GM21717 (cell line): ENCODE results near the gene PDXK.

Experiments used
- ATAC-seq: cut with Tn5 transposase; IDR thresholded peaks from one replicate; pipeline ENCODE4 v1.9.1; 2021; ENCODE audit warnings: mild to moderate bottlenecking, moderate library complexity; ENCODE audit not compliant: unreplicated experiment

Gene PDXK

DNA sequence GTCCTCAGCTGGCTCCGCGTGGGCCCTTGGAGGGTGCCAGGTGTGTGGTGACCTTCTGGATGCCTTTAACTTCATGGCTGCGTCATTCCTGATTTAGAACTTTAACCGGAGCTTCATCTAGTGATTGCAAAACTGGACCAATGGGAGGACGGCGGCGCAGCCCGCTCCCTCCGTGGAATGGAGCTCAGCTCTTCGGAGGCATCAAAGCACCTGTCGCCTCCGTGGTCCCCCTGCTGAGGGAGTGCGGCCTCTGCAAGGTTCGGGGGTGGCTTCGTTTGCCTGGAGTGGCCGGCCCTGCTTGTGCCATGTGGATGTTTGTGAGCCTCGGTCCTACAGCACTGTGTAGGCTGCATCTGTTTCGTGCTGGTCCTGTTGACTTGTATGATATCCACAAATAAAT is 43.0 kb downstream of the PDXK start:
- ATAC-seq, result no peak

DNA sequence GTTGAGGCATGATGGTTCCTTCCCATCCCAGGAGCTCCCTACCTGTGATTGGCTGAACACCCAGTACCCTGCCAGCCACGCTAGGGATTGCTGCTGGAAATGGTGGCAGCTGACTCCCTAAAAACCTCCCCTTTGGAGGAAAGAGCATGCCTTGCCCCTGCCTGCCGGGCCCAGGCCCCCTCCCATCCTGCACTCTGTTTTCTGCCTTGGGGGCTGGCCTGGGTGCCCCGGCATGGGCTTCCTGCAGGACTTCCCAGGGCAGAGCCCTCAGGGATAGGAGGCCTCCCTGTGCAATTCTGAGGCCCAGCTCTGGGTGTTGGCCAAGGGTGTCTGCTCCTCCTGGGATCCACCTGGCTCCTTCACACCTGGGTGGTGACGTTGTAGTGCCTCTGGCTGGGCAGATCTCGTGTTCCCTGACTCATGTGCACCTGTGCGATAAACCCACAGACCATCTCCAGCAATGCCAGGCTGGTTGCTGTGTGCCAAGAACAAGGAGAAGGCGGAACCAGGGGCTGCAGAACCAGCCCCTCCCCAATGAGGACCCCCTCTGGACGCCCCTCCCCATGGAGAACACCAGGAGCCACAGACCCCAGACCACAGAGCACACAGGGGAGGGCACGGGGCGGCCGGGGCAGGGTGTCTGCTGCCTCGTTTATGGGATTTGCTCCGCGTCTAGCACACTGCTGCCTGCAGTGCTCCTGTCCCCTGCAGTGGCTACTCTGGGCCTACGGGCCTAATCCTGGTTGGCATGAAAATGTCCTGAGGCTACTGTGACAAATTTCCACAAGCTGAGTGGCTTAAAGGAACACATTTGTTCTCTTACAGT is 43.6 kb downstream of the PDXK start:
- ATAC-seq, result no peak

DNA sequence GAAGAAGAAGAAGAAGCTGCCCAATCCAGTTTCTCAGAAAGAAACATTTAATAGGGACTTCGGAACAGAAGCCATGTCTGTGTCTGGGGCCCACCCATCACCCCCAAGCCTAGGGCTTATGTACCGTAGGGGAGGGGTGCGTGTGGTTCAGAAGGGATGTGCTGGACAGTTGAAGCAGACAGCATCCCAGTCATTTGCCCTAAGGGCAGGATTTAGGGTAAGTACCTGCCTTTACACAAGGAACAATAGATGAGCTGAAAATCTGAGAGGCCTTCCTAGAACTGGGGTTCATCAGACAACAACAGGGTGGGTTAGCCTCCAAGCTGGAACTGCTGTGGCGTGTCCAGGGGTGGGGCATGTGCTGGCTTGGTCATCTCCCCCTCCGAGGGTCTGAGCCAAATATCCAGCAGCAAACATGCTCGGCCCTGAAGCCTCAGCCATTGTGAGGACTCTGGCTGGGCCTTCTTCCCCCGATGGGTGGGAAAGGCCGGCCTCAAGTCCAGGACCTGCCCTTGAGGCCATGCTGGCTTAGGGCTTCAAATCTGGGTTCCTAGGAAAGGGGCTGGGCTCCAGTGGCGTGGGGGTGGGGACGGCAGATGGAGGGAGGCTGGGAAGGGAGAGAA is 45.1 kb downstream of the PDXK start:
- no peak for ATAC-seq

DNA sequence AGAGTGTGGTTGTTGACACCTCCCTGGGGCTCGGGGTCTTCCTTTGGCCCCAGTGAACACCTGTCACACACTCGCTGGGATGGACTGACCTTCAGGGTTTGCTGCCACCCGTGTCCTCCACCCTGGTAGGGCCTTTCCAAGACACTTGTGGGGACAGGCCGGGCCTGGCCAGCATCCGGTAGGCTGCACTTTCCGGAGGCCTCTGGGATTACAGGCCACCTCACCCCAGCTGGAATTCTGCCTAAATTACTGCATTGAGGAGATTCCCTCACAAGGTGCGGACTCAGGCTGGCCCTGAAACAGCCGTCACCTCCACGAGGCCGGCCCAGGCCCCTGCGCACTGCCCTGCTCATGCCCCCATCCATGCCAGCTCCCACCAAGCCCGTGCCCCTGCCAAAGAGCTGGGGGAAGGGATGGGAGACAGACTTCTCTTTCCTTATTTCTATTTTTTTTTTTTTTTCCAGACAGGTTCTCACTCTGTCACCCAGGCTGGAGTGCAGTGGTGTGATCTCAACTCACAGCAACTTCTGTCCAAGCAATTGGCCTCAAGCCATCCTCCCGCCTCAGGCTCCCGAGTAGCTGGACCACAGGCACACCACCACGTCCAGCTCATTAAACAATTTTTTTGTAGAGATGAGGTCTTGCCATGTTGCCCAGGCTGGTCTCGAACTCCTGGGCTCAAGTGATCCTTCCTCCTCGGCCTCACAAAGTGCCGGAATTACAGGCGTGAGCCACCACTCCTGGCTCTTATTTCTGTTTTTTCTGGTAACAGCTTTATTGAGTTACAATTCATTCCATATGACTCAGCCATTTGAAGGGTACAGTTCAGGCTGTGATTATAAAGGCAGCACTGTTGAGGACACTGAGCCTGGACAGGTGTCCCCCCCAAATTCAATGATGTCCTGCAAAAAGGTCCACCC is 45.9 kb downstream of the PDXK start:
- ATAC-seq, result no peak

DNA sequence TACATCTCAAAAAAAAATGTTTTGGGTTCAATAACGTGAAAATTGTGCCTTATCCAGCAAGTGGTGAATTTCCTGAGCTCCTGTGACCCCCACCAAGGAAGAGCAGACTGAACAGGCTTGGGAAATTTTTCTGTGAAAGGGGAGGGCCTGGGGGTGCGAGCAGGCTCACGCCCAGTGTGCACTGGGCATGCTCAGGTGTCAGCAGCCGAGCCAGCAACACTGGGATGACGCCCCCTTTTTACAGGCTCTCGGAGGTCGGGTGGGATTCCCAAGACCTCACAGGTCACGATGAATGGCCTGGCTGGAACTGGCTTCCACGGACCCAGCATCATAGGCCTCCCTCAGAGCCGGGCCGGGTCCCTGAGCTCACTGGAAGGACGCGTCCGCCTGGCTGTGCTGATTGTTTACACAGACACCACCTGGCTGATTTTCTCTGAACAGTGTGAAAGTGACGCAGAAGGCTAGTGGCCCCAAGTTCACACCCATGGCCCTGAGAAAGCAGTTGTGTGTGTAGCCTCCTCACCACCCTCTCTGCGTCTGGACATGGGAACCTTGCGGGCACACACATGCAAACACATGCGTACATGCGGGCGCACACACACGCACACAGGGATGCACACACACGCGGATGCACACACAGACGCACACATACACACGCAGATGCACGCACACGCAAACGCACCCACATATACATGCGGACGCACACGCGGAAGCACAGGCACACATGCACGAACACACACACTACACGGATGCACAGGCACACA is 48.0 kb downstream of the PDXK start:
- ATAC-seq, result no peak

DNA sequence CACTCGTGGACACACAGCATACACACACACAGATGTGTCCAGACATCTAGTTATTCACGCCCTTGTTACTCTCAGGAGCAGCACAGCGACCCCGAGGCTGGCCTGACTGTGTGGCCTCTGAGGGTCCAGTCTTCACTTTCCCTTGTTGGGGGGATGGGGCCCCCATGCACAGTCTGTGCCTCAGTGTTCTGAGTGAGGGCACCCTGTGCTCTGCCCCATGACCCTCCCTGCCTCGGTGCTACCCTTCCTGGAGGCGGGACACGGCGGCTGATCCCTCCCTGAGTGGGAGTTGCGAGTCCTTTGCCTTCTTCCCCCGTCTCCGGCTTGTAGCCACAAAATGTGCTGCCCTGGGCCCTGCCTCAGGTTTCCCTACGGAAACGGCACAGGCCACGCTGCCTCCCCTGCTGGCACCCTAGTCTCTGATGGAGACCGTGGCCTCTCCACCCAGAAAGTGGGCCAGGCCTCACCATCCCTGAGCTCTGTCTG is 48.6 kb downstream of the PDXK start:
- ATAC-seq, result no peak

DNA sequence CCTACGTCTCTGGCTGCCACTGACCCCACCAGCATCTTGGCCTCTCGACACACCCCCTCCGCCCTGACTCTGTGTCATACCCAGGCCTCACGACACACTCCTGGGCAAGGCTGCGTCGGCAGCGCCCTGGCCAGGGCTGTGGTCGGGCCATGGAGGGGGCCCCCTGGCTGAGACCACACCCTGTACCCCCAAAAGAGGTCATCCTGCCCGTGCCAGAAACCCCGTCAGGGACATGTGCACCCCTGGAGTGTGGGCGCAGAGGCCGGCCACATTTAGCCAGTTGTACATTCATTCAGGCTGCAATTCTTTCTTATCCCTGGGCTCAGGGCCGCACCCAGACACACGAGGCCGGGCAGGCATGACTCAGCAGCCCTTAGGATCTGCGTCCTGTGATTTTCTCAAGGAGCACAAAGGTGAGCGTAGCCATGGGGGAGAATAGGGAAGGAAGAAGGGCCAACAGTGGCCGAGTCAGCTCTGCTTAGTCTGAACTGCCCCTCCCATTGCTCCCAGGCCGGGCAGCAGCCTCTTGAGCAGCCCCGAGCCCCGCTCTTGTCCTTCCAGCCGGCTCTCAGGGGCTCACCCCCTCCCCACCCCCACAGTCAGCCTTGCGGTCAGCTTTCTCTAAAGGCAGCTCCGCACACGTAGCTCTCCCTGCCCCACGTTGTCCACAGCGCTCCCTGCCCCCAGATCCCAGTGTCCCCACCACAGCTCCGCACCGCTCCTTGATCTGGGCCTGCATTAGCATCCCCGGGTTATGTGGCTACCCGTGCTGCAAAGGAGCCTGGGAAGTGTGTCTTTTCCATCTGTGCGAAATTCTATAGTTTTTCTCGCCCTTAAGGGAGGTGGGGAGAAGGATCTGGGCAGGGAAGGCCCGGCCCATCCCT is 49.3 kb downstream of the PDXK start:
- ATAC-seq, result no peak

DNA sequence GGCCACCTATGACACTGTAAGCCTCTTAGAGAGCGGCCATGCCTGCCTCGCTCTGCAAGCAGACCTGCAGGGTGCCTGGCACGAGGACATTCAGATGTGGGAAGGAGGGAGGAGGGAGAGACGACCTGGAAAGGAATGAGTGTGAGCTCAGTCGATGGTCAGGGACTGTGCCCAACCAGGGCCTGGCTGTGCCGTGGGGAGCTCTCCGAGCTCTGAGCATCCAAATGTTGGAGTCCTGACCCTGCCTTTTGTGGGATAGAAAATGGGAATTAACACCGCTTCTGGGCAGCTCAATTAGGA is 49.9 kb downstream of the PDXK start:
- ATAC-seq, result no peak

DNA sequence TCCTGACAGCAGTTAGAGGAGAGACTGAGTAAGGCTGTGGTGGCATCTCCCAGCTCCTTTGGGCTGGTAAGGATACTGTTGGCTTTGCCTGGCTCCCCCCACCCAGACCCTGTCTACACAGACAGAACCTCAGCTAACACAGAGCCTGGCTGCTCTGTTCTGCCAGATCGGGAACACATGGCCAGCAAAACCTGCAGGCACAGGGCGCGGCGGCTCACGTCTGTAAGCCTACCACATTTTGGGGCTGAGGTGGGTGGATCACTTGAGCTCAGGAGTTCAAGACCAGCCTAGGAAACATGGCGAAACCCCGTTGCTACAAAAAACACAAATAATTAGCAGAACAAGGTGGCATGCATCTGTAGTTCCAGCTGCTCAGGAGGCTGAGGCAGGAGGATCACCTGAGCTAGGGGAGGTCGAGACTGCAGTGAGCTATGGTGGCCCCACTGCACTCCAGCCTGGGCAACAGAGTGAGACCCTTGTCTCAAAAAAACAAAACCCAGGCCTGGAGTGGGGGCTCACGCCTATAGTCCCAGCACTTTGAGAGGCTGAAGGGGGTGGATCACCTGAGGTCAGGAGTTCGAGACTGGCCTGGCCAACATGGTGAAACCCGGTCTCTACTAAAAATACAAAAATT is 50.5 kb downstream of the PDXK start:
- ATAC-seq, result no peak

DNA sequence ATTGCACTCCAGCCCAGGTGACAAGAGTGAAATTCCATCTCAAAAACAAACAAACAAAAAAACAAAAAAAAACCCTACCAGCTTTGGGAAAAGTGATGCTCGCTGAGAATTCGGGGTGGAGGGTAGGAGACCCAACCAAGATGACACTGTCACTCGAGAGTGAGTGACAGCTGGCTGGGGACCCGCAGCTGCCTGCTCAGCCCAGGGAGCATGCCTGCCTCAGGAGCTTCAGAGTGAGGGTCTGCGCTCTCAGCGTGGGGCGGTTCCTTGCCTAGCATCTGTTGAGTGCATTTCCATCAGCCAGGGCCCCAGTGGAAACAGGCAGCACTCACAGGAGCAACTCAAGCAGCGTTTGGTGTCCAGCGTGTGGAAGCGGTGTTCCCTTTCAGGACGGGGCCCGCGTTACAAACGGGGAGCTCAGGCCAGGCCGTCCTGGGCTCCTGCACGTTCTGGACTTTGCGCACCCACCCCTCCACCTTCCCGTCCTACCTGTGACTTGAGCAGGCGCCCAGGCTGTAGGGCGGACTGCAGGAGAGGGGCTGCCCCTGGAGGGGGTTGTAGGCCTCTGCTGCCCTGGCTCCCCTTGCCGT is 51.2 kb downstream of the PDXK start:
- ATAC-seq, result no peak

DNA sequence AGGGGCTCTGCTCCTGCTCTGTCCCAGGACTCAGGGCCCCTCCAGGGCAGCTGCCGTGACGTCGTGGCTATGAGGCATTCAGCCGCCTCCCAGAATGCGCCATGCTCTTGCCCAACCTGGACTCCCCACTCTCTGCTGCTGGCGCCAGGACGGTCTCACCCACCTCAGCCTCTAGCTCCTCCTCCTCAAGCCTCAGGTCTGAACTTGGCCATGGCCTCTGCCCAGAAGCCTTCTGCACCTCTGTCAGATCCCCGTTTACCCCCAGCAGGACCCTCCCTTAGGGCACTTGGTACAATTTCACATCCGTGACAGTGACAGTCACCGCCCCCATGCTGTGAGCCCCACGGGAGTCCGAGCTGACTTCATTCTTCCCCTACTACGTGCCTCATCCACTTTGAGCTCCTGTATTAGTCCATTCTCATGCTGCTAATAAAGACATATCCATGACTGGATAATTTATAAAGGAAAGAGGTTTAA is 52.3 kb downstream of the PDXK start:
- no peak for ATAC-seq

DNA sequence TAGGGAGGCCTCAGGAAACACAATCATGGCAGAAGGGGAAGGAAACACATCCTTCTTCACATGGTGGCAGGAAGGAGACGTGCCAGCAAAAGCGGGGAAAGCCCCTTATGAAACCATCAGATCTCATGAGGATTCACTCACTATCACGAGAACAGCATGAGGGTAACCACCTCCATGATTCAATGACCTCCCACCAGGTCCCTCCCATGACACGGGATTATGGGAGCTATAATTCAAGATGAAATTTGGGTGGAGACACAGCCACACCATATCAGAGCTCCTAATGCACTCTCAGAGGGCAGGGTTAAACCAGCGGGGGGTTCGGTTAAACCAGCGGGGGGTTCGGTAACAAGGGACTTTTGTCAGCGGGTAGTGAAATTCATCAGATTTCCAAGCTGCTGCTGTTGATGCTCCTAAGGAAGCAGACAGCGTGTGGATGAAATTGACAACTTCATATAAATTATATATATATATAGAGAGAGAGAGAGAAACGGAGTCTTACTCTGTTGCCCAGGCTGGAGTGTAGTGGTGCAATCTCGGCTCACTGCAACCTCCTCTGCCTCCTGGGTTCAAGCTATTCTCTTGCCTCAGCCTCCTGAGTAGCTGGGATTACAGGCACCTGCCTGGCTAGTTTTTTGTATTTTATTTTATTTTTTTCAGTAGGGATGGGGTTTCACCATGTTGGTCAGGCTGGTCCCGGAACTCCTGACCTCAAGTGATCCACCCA is 52.9 kb downstream of the PDXK start:
- ATAC-seq, result no peak

DNA sequence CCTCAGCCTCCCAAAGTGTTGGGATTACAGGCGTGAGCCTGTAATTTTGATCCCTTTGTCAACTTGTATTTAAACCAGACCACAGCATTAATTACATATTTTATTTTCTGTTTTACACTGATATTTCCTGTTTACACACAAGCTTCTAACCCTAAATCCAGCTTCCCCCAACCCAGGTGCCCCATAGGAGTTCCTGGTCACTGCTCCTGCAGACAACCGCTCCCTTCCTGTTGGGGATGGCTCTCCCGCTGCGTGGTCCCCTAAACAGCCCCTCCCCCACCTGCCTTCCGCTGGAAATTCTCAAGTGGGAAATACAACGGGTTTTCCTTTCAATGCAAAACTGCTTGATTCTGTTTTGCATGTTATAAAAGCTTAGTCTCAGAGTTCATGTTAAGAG is 53.5 kb downstream of the PDXK start:
- no peak for ATAC-seq

DNA sequence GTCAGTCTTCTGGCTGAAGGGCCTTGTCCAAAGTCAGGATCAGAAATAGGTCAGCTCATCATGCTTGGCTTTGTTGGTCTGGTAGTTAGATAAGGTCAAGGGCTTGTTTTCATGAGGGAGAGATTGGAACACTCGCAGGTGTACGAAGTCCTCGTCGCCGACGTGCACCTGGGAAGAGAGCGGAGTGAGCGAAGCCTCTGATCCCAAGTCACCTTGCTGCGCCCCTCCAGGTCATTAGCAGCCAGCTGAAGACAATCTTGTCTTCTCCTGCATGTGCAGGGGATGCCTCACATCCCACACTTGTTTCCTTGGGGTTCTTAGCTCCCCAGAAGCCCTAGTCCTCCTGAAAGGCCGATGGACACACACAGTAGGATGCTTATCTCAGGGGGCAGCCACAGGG is 55.2 kb downstream of the PDXK start:
- no peak for ATAC-seq

DNA sequence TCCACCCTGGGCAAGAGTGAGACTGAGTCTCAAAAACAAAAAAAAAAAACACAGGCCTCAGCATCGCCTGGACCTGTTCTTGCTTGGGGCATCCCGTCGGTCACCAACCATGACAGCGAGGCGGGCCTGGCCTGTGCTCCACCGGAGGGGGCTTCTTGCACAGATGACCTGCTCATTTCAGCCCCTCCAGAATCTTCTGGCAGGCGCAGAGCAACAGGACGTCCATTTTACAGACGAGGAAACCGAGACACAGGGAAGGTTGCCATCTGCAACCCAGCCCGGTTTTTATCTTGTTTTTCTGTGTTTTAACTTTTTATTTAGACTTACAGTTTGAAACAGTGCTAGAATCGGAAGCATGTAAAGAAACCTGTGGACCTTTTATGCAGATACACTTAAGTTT is 56.3 kb downstream of the PDXK start:
- ATAC-seq, result no peak

DNA sequence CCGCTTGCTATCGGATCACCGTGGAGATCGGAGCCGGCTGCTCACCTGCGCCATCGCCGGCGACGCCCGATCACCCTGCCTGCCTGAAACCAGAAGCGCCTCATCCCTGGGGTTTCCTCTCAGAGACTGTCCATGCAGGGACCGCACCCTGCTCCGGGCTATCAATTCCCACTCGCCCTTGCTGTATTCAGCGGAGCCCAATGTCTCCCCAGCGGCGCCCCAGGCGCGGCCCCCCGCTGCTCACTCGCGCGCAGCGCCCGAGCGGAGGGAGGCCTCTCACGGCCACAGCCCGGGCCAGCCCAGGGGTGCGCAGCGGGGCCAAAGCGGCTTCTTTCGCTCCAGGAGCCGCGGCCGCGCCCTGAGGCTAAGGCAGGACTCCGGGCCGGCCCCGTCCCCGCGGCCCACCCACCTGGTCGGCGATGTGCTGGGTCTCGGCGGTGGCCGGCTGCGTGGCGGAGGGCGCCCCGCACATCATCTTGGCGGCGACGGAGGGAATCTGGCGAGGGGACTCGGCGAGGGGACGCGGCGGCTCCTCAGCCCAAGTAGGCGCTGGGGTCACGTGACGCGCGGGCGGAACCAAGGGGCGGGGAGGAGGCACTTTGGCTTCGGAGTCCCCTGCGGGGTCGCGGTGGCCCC is 57.0 kb downstream of the PDXK start, which contains the start of gene CSTB:
CSTB (minus strand) TSS at position 514 of the 636 bp plus-strand sequence; CDS start at position 475, 39 bp downstream.
- ATAC-seq, result no peak

DNA sequence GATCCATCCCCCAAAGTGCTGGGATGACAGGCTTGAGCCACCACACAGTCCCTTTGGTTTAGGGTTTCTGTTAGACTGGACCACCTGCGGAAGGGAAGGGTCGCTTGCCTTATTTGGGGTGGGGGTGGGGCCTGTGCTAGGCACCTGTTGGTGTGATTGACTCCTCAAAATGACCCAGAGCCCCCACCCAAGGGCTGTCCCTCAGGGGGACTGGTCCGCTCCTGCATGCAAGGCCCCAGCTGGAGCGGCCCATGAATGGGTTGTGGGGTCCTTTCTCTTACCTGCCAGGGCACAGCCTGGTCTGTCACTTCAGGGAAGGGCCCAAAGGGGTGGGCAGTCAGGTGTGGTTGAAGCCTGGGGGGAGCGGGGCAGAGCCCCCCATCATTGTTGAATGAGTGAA is 59.0 kb downstream of the PDXK start:
- no peak for ATAC-seq
